Muscle layer of colon (tissue), 2 donors: ENCODE measurements around the gene TKTL1.
"Not testable (repeated sequence)": the region's sequence is repeated elsewhere in the genome, so short reads cannot be mapped to it uniquely, and the experiment has no call there.

Experiments used
- H3K27ac ChIP-seq: one replicate; pipeline ENCODE4 v1.7.0; 2013; ENCODE audit warnings: low read depth, mild to moderate bottlenecking, low read length, moderate library complexity
- H3K27me3 ChIP-seq, 2 donors: one replicate each; pipeline ENCODE4 v1.7.0; 2013; ENCODE audit warnings: low read length in 2 of 2, mild to moderate bottlenecking in 2 of 2; ENCODE audit not compliant: insufficient read depth in 2 of 2, control insufficient read depth in 1 of 2
- H3K36me3 ChIP-seq: one replicate; pipeline ENCODE4 v1.7.0; 2013; ENCODE audit warnings: mild to moderate bottlenecking, low read length; ENCODE audit not compliant: insufficient read depth
- H3K4me1 ChIP-seq: one replicate; pipeline ENCODE4 v1.7.0; 2013; ENCODE audit warnings: mild to moderate bottlenecking, low read length; ENCODE audit not compliant: insufficient read depth
- H3K4me3 ChIP-seq, 2 donors: one replicate each; pipeline ENCODE4 v1.7.0; 2013; ENCODE audit warnings: low read length in 2 of 2, low read depth in 1 of 2, mild to moderate bottlenecking in 1 of 2, moderate library complexity in 1 of 2
- H3K9ac ChIP-seq: one replicate; pipeline ENCODE4 v1.7.0; 2013; ENCODE audit warnings: low read length
- H3K9me3 ChIP-seq: one replicate; pipeline ENCODE4 v1.7.0; 2013; ENCODE audit warnings: mild to moderate bottlenecking, low read length
- donor health status: abdominal sarcoma.
- donor health status: Adenocarcinoma of cecum.

Gene TKTL1

DNA sequence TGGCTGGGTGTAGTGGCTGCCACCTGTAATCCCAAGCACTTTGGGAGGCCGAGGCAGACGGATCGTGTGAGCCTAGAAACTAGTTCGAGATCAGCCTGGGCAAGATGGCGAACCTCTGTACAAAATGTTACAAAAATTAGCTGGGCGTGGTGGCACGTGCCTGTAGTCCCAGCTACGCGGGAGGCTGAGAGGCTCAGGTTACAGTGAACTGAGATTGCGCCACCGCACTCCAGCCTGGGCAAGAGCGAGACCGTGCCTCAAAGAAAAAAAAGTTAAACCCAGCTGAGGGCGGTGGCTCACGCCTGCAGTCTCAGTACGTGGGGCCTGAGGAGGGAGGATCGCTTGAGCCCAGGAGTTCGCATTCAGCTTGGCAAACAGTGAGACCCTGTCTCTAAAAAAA lies 1.1 kb downstream of the TKTL1 start:
- no peaks in the 10 kb centered on the region for H3K4me1 ChIP-seq

DNA sequence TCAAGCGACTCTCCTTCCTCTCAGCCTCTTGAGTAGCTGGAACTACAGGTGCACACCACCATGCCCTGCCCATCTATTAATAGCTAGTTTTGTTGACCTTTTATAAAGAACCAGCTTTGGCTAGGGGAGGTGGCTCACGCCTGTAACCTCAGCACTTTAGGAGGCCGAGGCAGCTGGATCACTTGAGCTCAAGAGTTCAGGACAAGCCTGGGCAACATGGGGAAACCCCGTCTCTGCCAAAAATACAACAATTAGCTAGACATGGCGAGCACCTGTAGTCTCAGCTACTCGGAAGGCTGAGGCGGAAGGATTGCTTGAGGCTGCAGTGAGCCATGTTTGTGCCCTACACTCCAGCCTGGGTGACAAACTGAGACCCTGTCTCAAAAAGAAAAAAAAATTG lies 2.7 kb downstream of the TKTL1 start:
- no peak overlapping the region for H3K9ac ChIP-seq
- H3K27ac ChIP-seq = no peak overlapping the region
- no peak overlapping the region for H3K4me3 ChIP-seq
- no peaks in the 10 kb centered on the region for H3K9me3 ChIP-seq
- H3K4me1 ChIP-seq = no peaks in the 10 kb centered on the region
- H3K36me3 ChIP-seq = no peaks in the 10 kb centered on the region
- H3K27me3 ChIP-seq = no peaks in the 10 kb centered on the region

More for the DNA sequence above, 1.1 kb downstream of the TKTL1 start:
- no peaks in the 10 kb centered on the region for H3K36me3 ChIP-seq
- no peak overlapping the region for H3K27ac ChIP-seq
- H3K27me3 ChIP-seq = no peaks in the 10 kb centered on the region
- H3K9me3 ChIP-seq = no peaks in the 10 kb centered on the region
- H3K4me3 ChIP-seq = no peak overlapping the region
- no peak overlapping the region for H3K9ac ChIP-seq

DNA sequence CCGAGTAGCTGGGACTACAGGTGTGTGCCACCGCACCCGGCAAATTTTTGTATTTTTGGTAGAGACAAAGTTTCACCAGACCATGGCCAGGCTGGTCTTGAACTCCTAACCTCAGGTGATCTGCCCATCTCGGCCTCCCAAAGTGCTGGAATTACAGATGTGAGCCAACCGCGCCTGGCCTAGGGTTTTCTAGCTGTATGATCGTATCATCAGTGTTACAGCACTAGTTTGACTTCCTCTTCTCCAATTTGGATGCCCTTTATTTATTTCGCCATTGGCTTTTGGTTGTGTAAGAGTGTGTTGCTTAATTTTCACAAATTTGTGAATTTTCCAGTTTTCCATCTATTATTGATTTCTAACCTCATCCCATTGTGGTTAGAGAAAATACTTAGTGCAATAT lies 5.2 kb downstream of the TKTL1 start:
- Histone ChIP-seq H3K27ac (no peak overlapping the region), H3K4me1 (no peaks in the 10 kb centered on the region), H3K9me3 (no peaks in the 10 kb centered on the region), H3K4me3 (no peak overlapping the region), H3K9ac (no peak overlapping the region), H3K27me3 (peaks cover 0 to 4% of the 10 kb centered on the region in 2 donors), H3K36me3 (no peaks in the 10 kb centered on the region)

DNA sequence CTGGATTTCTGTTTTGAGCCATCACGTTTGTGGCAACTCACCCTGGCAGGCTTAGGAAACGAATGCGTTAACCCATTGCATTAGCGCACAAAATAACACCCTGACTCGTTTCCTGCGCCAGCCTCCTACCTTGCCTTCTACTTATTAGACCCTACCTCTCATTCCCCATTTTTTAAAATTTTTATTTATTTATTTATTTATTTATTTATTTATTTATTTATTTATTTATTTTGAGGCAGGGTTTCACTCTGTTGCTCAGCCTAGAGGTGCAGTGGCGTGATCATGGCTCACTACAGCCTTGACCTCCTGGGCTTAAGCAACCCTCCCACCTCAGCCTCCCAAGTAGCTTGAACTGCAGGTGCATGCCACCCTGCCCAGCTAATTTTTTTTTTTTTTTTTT lies 7.4 kb downstream of the TKTL1 start:
- not testable (repeated sequence) for H3K36me3 ChIP-seq, H3K9me3 ChIP-seq, H3K27ac ChIP-seq, H3K4me3 ChIP-seq, H3K27me3 ChIP-seq, H3K9ac ChIP-seq, H3K4me1 ChIP-seq

DNA sequence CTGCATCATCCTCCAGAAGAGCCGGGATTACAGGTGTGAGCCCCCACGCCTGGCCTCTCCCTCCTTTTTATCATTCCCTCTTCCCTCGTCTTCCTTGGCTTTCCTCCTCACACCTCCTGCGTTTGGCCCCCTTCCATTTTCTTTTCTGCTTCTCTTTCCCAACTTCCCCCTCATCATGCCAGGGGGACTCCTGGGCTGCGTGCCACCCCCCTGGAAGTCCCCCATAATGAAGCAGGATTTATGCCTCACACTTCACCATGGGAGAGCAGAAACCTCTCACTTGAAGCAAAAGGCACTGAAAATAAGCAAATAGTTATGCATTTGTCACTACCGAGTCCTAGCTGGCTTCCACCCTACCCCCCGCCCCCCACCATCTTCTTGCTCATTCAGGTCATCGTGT lies 7.9 kb downstream of the TKTL1 start:
- no peak overlapping the region for H3K27ac ChIP-seq
- H3K27me3 ChIP-seq = peaks cover 0 to 8% of the 10 kb centered on the region in 2 donors
- H3K36me3 ChIP-seq = no peaks in the 10 kb centered on the region

DNA sequence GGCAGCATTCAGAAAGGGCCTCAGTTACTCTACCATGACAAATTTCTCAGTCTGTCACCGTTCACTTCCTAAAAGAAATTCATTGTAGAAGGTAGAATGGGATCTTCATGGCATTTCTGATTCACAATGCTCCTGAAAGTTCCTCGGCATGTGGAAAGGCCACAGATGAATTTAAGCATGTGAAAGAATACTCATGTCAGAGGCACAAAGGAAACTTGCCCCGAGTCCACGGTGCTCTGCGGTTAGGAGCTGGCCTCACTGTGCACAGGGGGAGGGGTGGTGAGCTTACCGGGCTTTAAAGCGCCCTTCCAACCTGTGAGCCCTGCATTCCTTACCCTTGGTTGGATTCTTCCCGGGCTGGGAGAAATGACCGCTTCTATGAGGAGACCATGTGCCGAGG lies 9.3 kb downstream of the TKTL1 start:
- no peaks in the 10 kb centered on the region for H3K9me3 ChIP-seq
- no peak overlapping the region for H3K27ac ChIP-seq
- no peaks in the 10 kb centered on the region for H3K36me3 ChIP-seq

More for the DNA sequence above, 7.9 kb downstream of the TKTL1 start:
- no peak overlapping the region for H3K9ac ChIP-seq
- no peaks in the 10 kb centered on the region for H3K9me3 ChIP-seq
- no peaks in the 10 kb centered on the region for H3K4me1 ChIP-seq
- no peak overlapping the region for H3K4me3 ChIP-seq

DNA sequence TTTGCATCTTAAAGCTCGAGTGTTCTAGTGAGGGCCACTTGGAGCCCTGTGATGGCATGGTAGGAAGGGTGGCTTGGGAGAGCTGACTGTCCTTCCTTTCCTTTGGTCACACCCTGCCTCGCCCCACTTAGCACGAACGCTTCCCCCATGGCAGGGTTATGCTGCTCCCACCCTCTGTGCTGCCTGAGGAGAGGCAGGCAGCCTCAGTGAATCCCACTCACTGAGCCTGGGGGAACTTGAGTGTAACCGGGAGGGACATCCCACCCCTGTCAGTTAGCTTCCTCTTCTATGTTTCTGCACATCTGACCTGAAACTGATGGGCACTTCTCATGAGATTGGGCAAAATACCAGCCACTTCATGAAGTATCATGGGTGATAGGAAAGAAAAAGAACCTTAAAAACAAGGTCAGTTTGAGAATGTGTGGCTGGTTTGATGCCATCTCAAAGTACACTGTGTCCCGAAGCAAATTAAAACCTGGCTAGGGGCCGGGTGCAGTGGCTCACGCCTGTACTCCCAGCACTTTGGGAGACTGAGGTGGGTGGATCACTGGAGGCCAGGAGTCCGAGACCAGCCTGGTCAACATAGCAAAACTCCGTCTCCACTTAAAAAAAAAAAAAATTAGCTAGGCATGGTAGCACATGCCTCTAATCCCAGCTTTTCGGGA lies 10.1 kb downstream of the TKTL1 start:
- Histone ChIP-seq H3K4me3 (no peak overlapping the region), H3K4me1 (no peaks in the 10 kb centered on the region), H3K9ac (no peak overlapping the region), H3K36me3 (no peaks in the 10 kb centered on the region), H3K27me3 (peaks cover 0 to 8% of the 10 kb centered on the region in 2 donors), H3K27ac (no peak overlapping the region), H3K9me3 (no peaks in the 10 kb centered on the region)

More for the DNA sequence above, 9.3 kb downstream of the TKTL1 start:
- Histone ChIP-seq H3K4me3 (no peak overlapping the region), H3K9ac (no peak overlapping the region), H3K27me3 (peaks cover 0 to 8% of the 10 kb centered on the region in 2 donors), H3K4me1 (no peaks in the 10 kb centered on the region)

DNA sequence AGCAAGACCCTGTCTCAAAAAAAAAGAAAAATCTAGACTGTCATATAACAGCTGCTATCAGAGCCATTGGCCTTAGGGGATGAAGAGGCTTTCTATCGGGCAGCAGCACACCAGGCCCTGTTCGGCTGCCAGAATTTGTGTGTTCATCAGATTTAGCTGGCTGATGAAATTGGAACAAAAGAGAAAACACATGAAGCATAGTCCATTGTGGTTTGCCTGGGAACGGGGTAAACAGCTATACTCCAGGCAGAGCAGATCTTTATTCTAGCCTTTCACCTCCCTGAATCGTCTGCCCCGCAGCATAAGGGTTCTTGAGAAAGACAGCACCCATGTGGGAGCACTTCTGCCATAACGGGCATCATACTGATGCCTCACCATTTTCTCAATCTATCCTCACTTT lies 11.6 kb downstream of the TKTL1 start:
- Histone ChIP-seq H3K4me1 (no peaks in the 10 kb centered on the region), H3K9ac (no peak overlapping the region), H3K4me3 (no peak overlapping the region), H3K9me3 (no peaks in the 10 kb centered on the region), H3K27me3 (peaks cover 0 to 8% of the 10 kb centered on the region in 2 donors), H3K27ac (no peak overlapping the region), H3K36me3 (no peaks in the 10 kb centered on the region)

DNA sequence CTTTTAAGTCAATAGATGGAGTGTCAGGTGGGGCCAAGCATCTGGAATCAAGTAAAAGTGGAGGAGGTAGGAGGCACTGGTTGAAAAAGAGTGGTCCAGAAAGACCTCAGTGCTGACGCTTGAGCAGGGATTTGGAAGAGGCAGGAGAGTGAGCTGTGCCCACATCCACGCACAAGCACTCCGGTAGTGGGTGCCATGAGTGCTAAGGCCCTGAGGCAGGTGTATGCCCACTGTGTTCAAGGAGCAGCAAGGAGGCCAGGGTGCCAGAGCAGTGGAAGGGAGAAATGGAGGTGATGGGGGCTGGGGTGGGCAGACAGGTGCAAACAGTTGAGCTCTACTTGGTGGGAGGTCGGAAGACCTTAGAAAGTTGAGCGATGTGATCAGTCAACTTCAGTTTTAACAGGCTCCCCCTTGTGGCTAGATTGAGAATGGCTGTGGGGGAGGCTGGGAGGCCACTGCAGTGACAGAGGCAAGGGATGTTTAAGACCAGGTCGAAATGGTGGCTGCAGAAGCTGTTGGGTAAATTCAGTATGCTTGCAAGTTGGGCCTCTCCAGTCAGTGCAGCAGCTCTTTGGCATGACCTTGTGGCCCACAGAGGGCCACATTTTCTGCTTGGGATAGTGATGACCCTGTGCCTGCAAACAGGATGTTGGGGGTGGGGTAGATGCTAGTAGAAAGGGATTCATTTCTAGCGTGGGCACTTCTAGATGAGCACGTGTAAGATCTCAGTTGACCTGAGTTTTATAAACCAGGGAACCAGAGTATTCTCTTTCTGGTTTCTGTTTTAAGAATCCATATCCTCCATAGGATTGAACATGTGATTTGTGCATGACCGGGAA lies 12.7 kb downstream of the TKTL1 start:
- Histone ChIP-seq H3K27me3 (peaks cover 0 to 8% of the 10 kb centered on the region in 2 donors), H3K4me1 (no peaks in the 10 kb centered on the region), H3K27ac (no peak overlapping the region), H3K36me3 (no peaks in the 10 kb centered on the region), H3K9me3 (no peaks in the 10 kb centered on the region), H3K4me3 (no peak overlapping the region), H3K9ac (no peak overlapping the region)

DNA sequence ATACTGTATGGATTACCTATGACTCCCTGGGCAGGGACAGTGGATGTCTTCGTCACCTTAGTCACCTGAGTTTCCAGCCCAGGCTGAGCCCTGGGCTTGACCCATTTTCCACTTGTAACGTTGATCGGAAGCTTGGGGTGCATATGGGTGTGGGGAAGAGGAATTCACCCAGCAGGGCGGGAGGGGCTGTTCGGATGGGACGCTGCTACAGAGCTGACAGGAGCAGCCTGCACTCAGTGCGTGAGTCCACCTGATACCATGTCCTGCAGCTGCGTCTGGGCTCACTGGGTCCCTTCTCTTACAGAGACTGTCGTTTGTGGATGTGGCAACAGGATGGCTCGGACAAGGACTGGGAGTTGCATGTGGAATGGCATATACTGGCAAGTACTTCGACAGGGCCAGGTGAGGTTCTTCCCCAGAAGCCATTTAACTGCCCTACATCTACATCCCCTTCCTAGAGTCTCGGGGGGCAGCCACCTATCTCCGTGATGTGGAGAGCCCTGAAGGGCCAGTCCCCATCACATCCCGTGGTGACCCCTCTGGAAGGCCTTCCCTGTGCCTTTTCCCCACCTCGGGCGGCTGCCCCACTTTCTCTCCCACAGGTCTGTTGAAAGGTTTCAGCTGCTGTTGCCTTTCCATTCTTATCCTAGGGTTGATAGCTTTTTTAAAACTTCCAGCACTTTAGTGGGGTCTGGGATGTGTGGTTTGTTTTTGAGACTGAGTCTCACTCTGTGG lies 13.6 kb downstream of the TKTL1 start:
- Histone ChIP-seq H3K36me3 (no peaks in the 10 kb centered on the region), H3K4me1 (no peaks in the 10 kb centered on the region), H3K9me3 (no peaks in the 10 kb centered on the region), H3K27me3 (peaks cover 0 to 4% of the 10 kb centered on the region in 2 donors), H3K27ac (no peak overlapping the region), H3K9ac (no peak overlapping the region), H3K4me3 (no peak overlapping the region)
